ENCODE measurements around the gene LCE5A.
"Not testable (repeated sequence)": the region's sequence is repeated elsewhere in the genome, so short reads cannot be mapped to it uniquely, and the experiment has no call there.

The LCE5A gene

DNA sequence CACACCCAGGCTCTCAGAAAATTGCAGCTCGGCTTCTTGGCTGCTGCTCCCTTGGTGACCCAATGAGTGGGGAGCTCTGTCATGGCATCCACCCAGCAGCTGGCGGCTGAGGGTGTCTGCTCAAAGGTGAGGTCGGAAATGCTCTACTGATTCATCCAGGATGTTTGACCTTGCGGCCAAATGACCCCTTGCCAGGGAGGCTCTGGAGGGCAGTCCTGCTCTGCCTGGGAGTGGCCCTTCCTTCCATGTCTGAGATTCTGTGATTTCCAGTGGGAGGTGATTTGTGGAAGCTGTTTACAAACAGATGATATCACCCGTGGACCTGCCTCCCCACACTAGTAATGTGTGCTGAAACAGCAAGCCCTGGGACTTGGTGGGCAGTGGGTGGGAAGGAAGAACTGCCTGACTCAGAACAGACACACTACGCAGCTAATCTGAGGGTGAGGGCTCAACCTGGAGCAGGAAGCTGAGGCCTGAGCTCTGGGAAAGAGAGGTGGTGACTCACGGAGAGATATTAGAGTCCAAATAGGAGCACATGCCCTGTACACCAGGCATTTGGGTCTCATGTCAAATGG lies 6.7 kb downstream of the LCE5A start:
- no peak for FAIRE-seq

DNA sequence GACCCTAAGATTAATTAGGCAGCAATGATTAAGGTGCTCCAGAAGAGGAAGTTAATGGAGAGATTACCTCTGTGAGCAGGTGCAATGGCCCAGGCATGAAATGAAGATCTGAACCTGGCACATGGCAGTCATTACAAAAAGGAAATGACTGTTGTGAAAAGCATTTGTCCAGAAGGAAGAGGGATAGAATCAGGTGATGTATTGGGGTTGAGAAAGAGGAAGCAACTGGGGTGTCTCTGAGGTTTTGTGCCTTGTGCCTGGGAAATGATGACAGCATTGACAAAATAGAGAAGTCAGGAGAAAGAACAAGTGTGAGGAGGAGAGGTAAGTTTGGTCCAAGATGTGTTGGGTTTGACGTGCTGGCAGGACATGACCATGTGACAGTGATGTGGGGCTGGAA lies 9.2 kb downstream of the LCE5A start:
- no peak for FAIRE-seq

GRCh38 chr1:152520561-152521090 lies 10.0 kb downstream of the LCE5A start:
- FAIRE-seq: no peak

DNA sequence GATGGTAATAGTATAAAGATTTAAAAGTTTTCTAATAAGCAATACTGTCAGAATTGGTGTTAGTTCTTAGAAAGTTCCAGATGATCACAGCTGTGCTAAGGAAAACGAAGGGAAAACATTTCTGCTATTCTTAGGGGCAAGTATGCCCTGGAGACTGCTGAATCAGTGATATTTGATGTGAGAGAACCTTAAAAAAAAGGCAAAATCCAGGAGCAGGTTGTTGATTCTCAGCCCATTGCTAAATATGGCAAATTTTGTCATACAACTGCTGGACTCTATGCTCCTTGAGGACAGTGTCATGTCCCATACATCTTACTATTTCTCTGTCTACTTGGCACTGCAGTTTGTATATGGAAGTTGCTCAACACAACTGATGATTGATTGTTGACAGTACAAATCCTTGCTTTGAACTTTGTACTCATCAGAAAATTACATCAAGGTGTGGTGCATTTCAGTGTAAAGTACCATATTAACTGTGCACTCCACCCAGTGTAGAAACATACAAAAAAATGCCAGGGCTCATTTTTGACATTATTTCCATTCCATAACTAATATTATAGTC lies 14.6 kb downstream of the LCE5A start:
- no peak for FAIRE-seq

GRCh38 chr1:152533327-152533938 lies 22.8 kb downstream of the LCE5A start:
- FAIRE-seq: no peak

DNA sequence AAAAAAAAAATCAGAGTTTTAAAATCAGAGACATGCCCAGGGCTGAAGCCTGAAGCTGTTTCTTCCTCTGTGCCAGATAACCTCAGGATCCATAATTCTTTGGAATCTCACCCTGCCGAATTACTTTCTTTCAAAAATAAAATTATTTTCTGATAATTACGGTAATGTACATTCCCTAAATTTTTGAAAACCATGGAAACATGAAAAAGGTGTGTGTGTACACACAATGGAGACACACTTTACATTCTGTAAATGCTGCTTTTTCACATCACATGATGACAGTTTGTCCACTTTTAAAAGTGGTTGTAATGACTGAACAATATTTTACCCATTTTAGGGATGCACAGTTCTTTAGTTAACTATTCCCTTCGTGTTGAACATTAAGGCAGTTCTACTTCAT lies 25.2 kb downstream of the LCE5A start:
- FAIRE-seq: no peak

- no peak for FAIRE-seq
These were observed 26.9 kb downstream of the LCE5A start for GRCh38 chr1:152537496-152537895.

GRCh38 chr1:152539901-152540300 lies 29.3 kb downstream of the LCE5A start:
- no peak for FAIRE-seq

- FAIRE-seq: no peak
These were observed 33.2 kb downstream of the LCE5A start for GRCh38 chr1:152543820-152544219.

DNA sequence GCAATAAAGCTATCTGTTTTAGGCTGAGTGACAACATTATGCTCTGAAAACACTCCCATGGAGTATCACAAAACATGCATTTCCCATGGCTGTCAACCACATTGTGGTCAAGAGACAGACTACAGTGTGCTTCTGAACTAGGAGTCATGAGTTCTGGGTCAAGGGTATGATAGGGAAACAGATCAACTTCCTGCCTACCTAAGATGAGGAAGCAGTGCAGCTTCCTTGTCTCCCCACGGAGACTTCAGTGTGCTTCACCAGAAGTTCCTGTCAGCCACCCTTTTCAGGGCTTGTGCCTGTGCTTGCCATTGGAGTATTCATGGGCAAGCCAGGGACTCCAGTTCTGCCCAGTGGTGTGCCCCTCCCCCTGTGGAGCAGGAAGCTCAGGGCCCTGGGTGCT lies 36.1 kb downstream of the LCE5A start:
- FAIRE-seq: no peak

- FAIRE-seq: not testable (repeated sequence)
These were observed 37.8 kb downstream of the LCE5A start for GRCh38 chr1:152548358-152548757.
